GM21360 (cell line): ENCODE measurements around the gene SGMS1.
"Not testable (repeated sequence)": the region's sequence is repeated elsewhere in the genome, so short reads cannot be mapped to it uniquely, and the experiment has no call there.

ENCODE experiments used
- ATAC-seq: cut with Tn5 transposase; IDR thresholded peaks from one replicate; pipeline ENCODE4 v1.9.1; 2021; ENCODE audit warnings: mild to moderate bottlenecking, moderate library complexity; ENCODE audit not compliant: unreplicated experiment

Gene SGMS1

GRCh38 chr10:50387007-50387731 is 236.6 kb downstream of the SGMS1 start:
- ATAC-seq: no peak

- ATAC-seq: no peak
These were observed 238.1 kb downstream of the SGMS1 start for GRCh38 chr10:50385624-50386023.

GRCh38 chr10:50384898-50385297 is 238.9 kb downstream of the SGMS1 start:
- ATAC-seq: no peak

DNA sequence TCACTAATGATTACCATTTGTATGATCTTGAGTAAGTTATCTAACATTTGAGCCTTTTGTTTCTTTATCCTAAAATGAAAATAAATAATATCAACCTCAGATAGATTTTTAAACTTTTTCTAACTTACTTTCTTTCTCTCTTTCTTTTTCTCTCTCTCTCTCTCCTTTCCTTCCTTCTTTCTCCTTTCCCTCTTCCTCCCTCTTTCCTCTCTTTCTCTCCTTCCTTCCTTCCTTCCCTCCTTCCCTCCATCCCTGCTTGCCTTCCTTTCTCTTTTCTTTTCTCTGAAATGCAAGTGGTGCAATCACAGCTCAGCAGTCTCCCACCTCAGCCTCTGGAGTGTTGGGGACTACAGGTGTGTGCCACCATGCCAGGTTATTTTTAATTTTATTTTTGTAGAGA is 239.5 kb downstream of the SGMS1 start:
- ATAC-seq: no peak

GRCh38 chr10:50382576-50383023 is 241.2 kb downstream of the SGMS1 start:
- ATAC-seq: no peak

DNA sequence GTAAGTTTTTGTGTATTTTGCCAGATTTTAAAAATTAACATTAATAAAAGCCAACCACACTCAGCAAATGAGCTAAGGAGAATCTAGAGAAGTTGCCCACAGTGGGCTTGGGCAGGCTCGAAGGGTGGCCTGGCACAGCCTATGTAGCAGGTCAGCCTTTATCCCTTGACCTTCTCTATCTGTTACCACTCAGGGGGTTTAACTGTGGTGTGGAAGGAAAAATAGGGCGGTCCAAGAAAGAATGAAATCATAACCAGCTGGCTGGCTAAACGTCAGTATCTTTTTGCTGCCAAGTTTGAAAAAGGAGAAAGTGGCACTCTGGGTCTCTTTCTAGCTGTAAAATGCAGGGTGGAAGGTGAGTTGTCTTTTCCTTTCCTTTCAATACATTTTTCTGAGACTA is 242.1 kb downstream of the SGMS1 start:
- ATAC-seq: no peak

DNA sequence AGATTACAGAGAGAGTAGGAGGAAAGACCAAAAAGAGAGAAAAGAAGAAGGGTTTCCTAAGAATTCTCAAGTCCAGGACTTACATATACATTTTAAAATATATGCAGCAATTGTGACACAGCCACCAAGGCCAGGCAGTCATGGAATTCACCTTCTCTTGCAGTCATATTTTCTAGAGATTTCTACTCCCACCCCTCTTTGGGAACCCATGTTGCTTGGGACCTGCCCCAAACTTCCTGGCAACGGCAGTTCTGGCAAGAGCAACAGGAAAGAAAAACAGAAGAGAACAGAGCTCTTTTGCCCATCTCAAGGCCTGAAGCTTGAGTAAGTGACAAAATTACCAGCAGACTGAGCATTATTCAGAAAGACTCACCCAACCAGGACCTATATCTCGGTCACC is 244.1 kb downstream of the SGMS1 start:
- no peak for ATAC-seq

- no peak for ATAC-seq
These were observed 248.0 kb downstream of the SGMS1 start for GRCh38 chr10:50375745-50376144.

DNA sequence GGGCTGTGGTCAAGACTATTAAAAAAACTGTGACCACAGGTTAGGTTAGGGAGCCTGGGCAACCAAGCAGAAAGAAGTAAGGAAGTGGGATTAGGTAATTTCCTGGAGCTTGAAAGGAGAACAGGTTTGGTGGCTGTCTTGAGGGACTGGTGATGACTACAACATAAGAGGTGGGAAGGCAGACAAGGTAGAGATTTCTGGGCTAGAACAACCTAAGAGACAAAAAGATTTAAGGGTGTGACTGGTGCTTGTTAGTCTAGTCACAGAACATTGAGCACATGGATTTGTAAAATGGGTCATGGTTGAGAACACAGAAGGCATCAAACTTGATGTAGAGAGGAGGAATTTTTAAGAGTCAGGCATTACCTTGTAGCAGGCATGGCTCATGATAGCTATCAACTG is 248.7 kb downstream of the SGMS1 start:
- ATAC-seq: no peak

- no peak for ATAC-seq
These were observed 249.8 kb downstream of the SGMS1 start for GRCh38 chr10:50373821-50374501.

DNA sequence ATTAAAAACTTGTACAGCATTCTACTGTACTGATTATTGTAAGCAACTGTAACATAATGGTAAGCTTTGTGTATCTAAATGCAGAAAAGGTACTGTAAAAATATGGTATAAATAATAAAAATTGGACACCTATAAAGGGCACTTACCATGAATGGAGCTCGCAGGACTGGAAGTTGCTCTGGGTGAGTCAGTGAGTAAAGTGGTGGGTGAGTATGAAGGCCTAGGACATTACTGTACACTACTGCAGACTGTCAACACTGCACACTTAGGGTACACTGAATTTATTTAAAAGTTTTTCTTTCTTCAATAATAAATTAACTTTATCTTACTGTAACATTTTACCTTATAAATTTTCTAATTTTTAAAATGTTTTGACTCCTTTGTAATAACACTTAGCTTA is 253.8 kb downstream of the SGMS1 start:
- ATAC-seq: no peak

- no peak for ATAC-seq
These were observed 256.0 kb downstream of the SGMS1 start for GRCh38 chr10:50367732-50368131.

GRCh38 chr10:50366421-50366820 is 257.3 kb downstream of the SGMS1 start:
- not testable (repeated sequence) for ATAC-seq

DNA sequence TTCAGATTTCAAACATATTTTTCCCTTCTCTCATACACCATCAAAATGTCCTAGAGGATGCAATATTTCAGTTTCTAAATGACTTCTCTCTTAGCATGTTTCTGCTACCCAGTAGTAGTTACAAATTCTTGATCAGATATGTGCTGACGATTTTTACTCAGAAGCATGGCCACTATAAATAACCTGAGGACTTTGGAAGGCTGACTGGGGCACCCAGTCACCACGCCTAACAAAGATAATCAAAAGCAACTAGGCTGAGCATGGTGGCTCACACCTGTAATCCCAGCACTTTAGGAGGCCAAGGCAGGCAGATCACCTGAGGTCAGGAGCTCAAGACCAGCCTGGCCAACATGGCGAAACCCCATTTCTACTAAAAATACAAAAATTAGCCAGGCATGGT is 259.0 kb downstream of the SGMS1 start:
- not testable (repeated sequence) for ATAC-seq

GRCh38 chr10:50362547-50363125 is 261.1 kb downstream of the SGMS1 start:
- ATAC-seq: peak; percentile 75

DNA sequence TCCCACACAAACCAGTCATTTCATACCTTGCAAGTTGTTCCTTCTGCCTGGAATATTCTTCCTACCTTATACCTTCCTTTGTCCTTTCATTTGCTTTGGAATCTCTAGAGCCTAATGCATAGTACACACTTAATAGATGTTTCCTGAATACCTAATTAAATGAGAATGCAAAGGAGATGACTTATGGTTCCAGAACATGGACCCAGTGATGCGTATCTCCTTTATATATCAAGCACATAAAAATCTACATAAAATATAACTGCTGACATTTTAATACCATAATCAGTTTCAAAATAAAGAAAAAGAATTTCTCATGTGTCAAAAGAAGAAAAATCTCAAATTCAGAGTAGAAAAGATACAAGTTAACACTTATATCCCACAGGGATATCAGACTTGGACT is 261.8 kb downstream of the SGMS1 start:
- ATAC-seq: no peak

DNA sequence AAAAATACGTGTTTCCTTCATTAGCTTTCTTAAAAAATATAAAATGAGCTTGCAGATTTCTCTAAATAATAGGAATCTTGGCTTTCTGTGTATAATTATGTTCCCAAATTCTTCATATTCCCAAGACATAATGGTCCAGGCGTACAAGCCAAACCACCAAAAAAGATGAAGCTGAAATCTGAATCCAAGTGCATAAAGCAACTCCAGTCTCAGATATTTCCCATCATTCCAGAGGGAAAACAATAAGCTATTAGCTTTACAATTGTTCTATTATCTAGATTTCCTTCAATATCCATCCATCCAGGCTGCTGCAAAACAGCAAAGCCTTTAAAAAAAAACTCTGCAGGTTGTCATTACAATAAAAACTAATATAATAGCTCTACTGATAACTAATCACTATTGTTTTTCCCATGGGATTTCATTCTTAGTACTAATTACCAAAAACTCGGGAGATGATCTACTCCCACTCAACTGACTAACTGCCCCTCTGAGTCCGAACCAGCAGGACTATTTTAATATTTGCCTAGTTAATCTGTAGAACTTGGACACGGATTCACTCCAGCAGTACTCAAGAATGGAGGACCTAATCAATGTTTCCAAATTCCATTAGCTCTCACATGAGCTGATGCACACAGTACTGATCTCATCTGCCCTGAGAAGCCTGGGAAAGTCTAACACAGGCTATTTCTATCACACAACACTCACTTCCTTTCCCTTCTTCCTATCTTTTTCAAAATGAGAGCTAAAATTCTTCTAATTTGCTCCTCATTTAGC is 263.5 kb downstream of the SGMS1 start:
- no peak for ATAC-seq

DNA sequence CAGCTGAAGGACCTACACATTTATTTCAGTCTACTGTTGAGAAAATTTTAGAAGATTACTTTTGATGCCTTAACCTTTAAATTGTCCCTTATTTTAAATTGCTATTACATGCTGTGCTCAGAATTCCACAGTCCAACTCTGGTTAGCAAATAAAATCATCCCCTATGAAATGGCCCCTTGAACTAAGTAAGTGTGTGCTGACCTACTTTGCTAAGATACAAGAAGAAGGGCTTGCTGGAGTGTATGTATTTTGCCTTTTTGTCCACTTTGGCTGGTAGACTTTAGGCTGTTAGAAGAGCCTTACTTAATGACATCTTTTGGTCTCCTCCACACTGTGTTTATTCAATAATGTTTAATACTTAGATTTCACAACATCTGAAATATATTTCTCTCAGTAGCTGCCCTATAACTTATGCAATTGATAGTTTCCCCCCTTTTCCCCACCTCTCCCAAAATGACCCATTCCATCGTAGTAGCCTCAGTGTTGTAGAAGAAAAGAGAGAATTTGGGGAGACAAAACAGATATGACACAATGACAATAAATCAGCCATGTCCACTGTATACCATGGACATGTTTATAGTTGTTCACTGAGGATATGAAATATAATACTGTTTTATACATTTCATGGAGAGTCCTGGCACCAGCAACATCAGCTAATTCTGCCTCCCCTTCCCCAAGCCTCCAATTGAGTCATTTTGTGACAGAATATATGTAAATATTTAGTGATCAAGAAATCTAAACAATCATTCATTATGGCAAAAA is 264.6 kb downstream of the SGMS1 start:
- no peak for ATAC-seq

GRCh38 chr10:50358411-50358810 is 265.3 kb downstream of the SGMS1 start:
- no peak for ATAC-seq

DNA sequence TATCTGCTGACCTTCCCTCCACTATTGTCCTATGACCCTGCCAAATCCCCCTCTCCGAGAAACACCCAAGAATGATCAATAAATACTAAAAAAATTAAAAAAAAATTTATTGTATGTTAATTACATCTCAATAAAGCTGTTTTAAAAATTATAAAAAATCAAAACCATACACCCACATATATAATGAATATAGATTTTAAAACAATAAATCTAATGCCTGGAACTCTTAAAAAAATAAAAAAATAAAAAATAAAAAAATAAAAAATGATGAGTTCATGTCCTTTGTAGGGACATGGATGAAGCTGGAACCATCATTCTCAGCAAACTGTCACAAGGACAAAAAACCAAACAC is 267.3 kb downstream of the SGMS1 start:
- ATAC-seq: not testable (repeated sequence)
